ENCODE results near the gene EID2B. TPM values are rescaled to one million over a fixed set of nuclear protein-coding genes. Genes with fewer than 3 reads are reported as not detected.

The EID2B gene
- total and polyA plus RNA-seq, 2 of the 13 experiments (the other 11 are each of a cell fraction or from before 2014, with no cell fraction given): 2.5 to 3.7 TPM

GRCh38 chr19:39539518-39540332 is 7.1 kb upstream of the EID2B start, which contains the start of gene EID2 (continued):
- peak; percentile 95 for TF ChIP-seq SALL2 (CRISPR knock-in tag; IDR thresholded peaks at IDR 0.05)
- TF ChIP-seq SMAD3 (CRISPR knock-in tag; IDR thresholded peaks at IDR 0.05): peak; percentile 26; the same call in 1 of the 2 replicates
- peak; percentile 69 for TF ChIP-seq ZNF792 (CRISPR knock-in tag; IDR thresholded peaks at IDR 0.05)
- peak; percentile 60; the same call in 1 of the 2 replicates for TF ChIP-seq ZNF350 (CRISPR knock-in tag; IDR thresholded peaks at IDR 0.05; ENCODE audit: borderline replicate concordance, low read depth)
- TF ChIP-seq CHCHD3 (CRISPR knock-in tag; IDR thresholded peaks at IDR 0.05): no peak
- peak; percentile 61 for TF ChIP-seq RBM39 (IDR thresholded peaks at IDR 0.05; ENCODE audit: low read depth, low read length, poor library complexity, severe bottlenecking)
- TF ChIP-seq KMT2A (CRISPR knock-in tag; IDR thresholded peaks at IDR 0.05): peak; percentile 70; the same call in 1 of the 2 replicates
- TF ChIP-seq ZNF446 (CRISPR knock-in tag; IDR thresholded peaks at IDR 0.05): no peak
- peak; percentile 76 to 88 for TF ChIP-seq HMGXB4 (CRISPR knock-in tag; IDR thresholded peaks at IDR 0.05; ENCODE audit: borderline replicate concordance in 1 of 2, low read depth in 1 of 2)
- TF ChIP-seq KMT2B (CRISPR knock-in tag; IDR thresholded peaks at IDR 0.05): peak; percentile 54
- TF ChIP-seq MED1 (CRISPR knock-in tag; IDR thresholded peaks at IDR 0.05): peak; percentile 56
- peak; percentile 65; the same call in 1 of the 2 replicates for TF ChIP-seq DZIP1 (CRISPR knock-in tag; IDR thresholded peaks at IDR 0.05)
- peak; percentile 61; the same call in 1 of the 2 replicates for TF ChIP-seq AKNA (CRISPR knock-in tag; IDR thresholded peaks at IDR 0.05; ENCODE audit: borderline replicate concordance)
- peak; percentile 65; the same call in 1 of the 2 replicates for TF ChIP-seq ZNF768 (CRISPR knock-in tag; IDR thresholded peaks at IDR 0.05)
- no peak for TF ChIP-seq ZNF143 (CRISPR knock-in tag; IDR thresholded peaks at IDR 0.05)
- peak; percentile 33; the same call in 1 of the 2 replicates for TF ChIP-seq THAP9 (CRISPR knock-in tag; IDR thresholded peaks at IDR 0.05; ENCODE audit: borderline replicate concordance)

All from HepG2 (cell line).